Smooth muscle cell (in vitro differentiated cells): ENCODE data around the gene EIF4E1B. TPM values are rescaled to one million over a fixed set of nuclear protein-coding genes. Genes with fewer than 3 reads are reported as not detected.

Experiments
- DNase-seq: peaks from one replicate; lab custom pipeline; 2025; ENCODE audit not compliant: unreplicated experiment; lab: John Stamatoyannopoulos, UW
- H2AFZ ChIP-seq: fragments of 200-600 bp; sonication (generic); 2 replicates; pipeline ENCODE4 v1.6.0; 2016; ENCODE audit warnings: antibody characterized with exemption, low read depth, mild to moderate bottlenecking
- H3F3A ChIP-seq: fragments of 200-600 bp; sonication (generic); 2 replicates; pipeline ENCODE4 v1.6.0; 2017; ENCODE audit warnings: antibody characterized with exemption, low read depth
- H3K27ac ChIP-seq: fragments of 200-600 bp; sonication (generic); 2 replicates; pipeline ENCODE4 v1.5.1; 2016; ENCODE audit warnings: low read depth, mild to moderate bottlenecking
- H3K27me3 ChIP-seq: fragments of 200-600 bp; sonication (generic); 2 replicates; pipeline ENCODE4 v1.6.1; 2016; ENCODE audit warnings: low read depth, mild to moderate bottlenecking
- H3K36me3 ChIP-seq: fragments of 200-600 bp; sonication (generic); 2 replicates; pipeline ENCODE4 v1.5.1; 2016; ENCODE audit warnings: low read depth
- H3K4me1 ChIP-seq: fragments of 200-600 bp; sonication (generic); 2 replicates; pipeline ENCODE4 v1.5.1; 2016; ENCODE audit warnings: low read depth
- H3K4me2 ChIP-seq: fragments of 200-600 bp; sonication (generic); 2 replicates; pipeline ENCODE4 v1.6.0; 2016; ENCODE audit warnings: mild to moderate bottlenecking
- H3K4me3 ChIP-seq: fragments of 200-600 bp; sonication (generic); 2 replicates; pipeline ENCODE4 v1.5.1; 2016; ENCODE audit warnings: mild to moderate bottlenecking
- H3K79me2 ChIP-seq: fragments of 200-600 bp; sonication (generic); 2 replicates; pipeline ENCODE4 v1.6.0; 2016; ENCODE audit warnings: low read depth, mild to moderate bottlenecking
- H3K9ac ChIP-seq: fragments of 200-600 bp; sonication (generic); 2 replicates; pipeline ENCODE4 v1.6.0; 2016; ENCODE audit warnings: low read depth
- H3K9me3 ChIP-seq: fragments of 200-600 bp; sonication (generic); replicated peaks from 2 replicates; pipeline ENCODE4 v1.5.1; 2016; ENCODE audit warnings: low read depth
- H4K20me1 ChIP-seq: fragments of 200-600 bp; sonication (generic); 2 replicates; pipeline ENCODE4 v1.6.0; 2016; ENCODE audit warnings: low read depth
- WGBS: methylation state at CpG from one replicate; pipeline ENCODE4 v1.1.7; 2016; ENCODE audit warnings: low lambda C conversion rate; 5-methylcytosine and 5-hydroxymethylcytosine counted together
- polyA plus RNA-seq: library from polyadenylated mRNA; unstranded; fragments of >200 nt; fragmentation: Nextera tagmentation; extraction: Ambion mirVana; gene quantifications from 2 replicates; pipeline ENCODE4 v1.2.1, GENCODE V29; 2016
- total RNA-seq: library from RNA; depleted of rRNA; stranded (reverse); fragments of >200 nt; gene quantifications from 2 replicates; pipeline ENCODE4 v1.2.3, GENCODE V29; 2014
- TF ChIP-seq, protein P1 (sequence below): fragments of 200-600 bp; sonication (generic); IDR thresholded peaks from 2 replicates; pipeline ENCODE4 v1.5.1; 2017; ENCODE audit warnings: borderline replicate concordance, mild to moderate bottlenecking, antibody characterized with exemption; ENCODE audit not compliant: insufficient read depth, poor library complexity, severe bottlenecking

The EIF4E1B gene
- total and polyA plus RNA-seq, 2 experiments from 2014 or later, result not detected

DNA sequence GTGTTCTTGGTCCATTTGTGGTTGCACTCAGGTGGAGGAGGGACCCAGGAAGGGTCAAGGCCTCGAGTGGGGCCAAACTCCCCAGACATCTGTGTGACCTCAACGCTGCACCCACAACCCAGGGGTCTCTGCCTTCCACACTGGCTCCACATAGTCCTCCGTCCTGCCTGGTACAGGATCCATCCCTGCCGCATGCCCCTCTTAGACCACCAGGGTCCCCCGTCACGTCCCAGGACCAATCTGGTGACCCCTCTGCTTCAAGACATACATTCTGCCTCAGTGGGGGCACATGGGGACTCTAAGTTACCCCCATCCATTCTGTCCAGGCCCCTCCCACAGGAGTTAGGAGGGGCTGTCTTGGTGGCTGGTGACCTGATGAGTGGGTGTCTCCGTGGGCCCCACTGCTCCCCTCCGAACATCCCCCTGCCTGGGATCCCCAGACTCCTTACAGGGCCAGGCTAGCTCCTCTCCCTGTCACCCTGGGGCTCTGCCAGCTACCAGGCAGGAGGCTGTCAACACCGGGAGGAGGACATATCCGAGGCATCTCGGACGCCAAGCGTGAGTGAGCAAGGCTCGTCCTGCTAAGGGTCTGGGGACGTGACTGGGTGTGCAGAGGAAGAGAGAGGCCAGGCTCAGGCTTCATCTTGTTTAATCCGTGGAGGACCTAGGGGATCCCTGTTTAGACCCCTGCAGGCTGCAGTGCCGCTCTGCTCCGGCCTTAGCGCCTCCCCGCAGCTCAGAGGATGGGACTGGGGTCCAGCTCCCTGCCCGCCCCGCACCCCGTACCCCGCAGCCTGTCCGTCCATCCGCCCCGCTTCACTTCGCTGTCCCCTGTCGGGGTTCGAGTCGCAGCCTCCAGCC lies 49.1 kb downstream of the EIF4E1B start:
- no peak overlapping the region for H3K4me3 ChIP-seq
- WGBS, result 74% methylated on average over 20 of the region's 31 CpGs
- H3K4me2 ChIP-seq, result no peak overlapping the region
- no peak overlapping the region for H3K9ac ChIP-seq
- no peak overlapping the region for H2AFZ ChIP-seq
- H3K9me3 ChIP-seq, result no peaks in the 10 kb centered on the region
- H4K20me1 ChIP-seq, result no peaks in the 10 kb centered on the region
- H3K27ac ChIP-seq, result no peak overlapping the region
- H3K79me2 ChIP-seq, result no peaks in the 10 kb centered on the region
- peaks cover 34% of the 10 kb centered on the region for H3K27me3 ChIP-seq
- TF ChIP-seq, protein P1, sequence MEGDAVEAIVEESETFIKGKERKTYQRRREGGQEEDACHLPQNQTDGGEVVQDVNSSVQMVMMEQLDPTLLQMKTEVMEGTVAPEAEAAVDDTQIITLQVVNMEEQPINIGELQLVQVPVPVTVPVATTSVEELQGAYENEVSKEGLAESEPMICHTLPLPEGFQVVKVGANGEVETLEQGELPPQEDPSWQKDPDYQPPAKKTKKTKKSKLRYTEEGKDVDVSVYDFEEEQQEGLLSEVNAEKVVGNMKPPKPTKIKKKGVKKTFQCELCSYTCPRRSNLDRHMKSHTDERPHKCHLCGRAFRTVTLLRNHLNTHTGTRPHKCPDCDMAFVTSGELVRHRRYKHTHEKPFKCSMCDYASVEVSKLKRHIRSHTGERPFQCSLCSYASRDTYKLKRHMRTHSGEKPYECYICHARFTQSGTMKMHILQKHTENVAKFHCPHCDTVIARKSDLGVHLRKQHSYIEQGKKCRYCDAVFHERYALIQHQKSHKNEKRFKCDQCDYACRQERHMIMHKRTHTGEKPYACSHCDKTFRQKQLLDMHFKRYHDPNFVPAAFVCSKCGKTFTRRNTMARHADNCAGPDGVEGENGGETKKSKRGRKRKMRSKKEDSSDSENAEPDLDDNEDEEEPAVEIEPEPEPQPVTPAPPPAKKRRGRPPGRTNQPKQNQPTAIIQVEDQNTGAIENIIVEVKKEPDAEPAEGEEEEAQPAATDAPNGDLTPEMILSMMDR, result no peak
- no peak for DNase-seq
- no peaks in the 10 kb centered on the region for H3K36me3 ChIP-seq
- H3K4me1 ChIP-seq, result no peaks in the 10 kb centered on the region
- H3F3A ChIP-seq, result no peaks in the 10 kb centered on the region

DNA sequence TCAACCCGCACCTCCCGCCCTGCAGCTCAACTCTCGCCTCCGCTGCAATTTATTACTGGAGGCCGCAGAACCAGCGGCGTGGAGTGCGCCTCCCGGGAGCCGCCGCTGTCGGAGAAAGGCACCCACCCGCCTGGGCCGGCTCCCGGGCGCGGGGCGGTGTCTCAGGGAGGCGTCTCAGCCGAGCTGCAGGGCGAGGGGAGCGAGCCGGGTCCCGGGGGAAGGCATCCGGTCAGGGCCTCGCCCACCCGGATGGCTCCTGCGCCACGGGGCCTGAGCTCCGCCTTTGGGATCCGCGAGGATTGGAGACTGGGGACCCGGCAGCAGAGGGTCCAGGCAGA lies 49.7 kb downstream of the EIF4E1B start:
- Histone ChIP-seq H3K9ac (no peak overlapping the region), H3K4me2 (no peak overlapping the region), H4K20me1 (no peaks in the 10 kb centered on the region), H3F3A (no peaks in the 10 kb centered on the region), H3K36me3 (no peaks in the 10 kb centered on the region), H3K27ac (no peak overlapping the region), H3K4me1 (no peaks in the 10 kb centered on the region), H3K9me3 (no peaks in the 10 kb centered on the region), H3K27me3 (peaks cover 34% of the 10 kb centered on the region), H2AFZ (no peak overlapping the region), H3K4me3 (no peak overlapping the region), H3K79me2 (no peaks in the 10 kb centered on the region)
- TF ChIP-seq, protein P1, result no peak
- WGBS, result 40% methylated on average over 32 of the region's 33 CpGs
- no peak for DNase-seq

DNA sequence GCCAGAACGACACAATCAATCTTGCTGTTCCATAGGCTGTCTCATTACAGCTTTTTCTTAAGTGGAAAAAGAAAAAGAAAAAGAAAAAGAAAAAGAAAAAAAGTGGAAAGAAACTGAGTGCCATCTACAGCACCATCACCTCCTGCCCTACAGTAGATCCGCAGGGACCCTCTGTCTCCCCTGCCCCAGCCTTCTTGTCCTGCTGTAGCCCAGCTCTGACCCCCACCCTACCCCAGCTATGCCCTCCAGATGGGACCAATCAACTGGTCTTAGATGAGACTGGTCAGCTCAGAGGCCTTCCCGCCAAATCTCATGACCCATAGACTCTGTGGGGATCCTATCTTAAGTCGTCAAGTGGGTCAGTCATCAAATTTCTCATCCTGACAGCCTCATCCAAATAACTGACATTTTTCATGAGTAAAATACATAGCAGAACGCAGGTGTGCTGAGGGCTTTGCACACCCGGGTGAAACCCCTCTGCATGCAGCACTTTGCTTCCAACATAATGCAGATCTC lies 51.6 kb downstream of the EIF4E1B start:
- no peak overlapping the region for H2AFZ ChIP-seq
- 87% methylated on average over 6 of the region's 6 CpGs for WGBS
- no peak for DNase-seq
- no peak overlapping the region for H3K27ac ChIP-seq
- TF ChIP-seq, protein P1, result no peak
- no peak overlapping the region for H3K4me3 ChIP-seq
- no peaks in the 10 kb centered on the region for H3K4me1 ChIP-seq
- H3F3A ChIP-seq, result no peaks in the 10 kb centered on the region
- no peak overlapping the region for H3K9ac ChIP-seq
- no peaks in the 10 kb centered on the region for H3K36me3 ChIP-seq
- no peaks in the 10 kb centered on the region for H4K20me1 ChIP-seq
- peaks cover 39% of the 10 kb centered on the region for H3K27me3 ChIP-seq
- H3K79me2 ChIP-seq, result no peaks in the 10 kb centered on the region
- H3K9me3 ChIP-seq, result no peaks in the 10 kb centered on the region
- H3K4me2 ChIP-seq, result no peak overlapping the region

DNA sequence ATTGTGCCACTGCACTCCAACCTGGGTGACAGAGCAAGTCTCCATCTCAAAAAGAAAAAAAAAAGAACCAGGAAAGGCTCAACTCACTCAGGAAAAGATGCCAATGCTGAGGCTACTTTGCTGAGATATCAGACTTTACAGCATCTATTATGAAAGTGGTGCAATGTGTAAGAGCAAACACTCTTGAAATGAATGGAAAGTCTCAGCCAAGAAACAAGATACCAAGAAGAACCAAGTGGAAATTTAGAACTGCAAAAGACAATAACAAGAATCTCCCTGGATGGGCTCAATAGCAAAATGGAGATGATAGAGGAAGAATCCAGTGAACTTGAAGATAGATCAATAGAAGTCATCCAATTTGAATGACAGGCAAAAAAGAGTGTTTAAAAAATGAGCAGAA lies 54.5 kb downstream of the EIF4E1B start:
- Histone ChIP-seq H3K4me3 (no peak overlapping the region), H4K20me1 (no peaks in the 10 kb centered on the region), H3K36me3 (no peaks in the 10 kb centered on the region), H3F3A (no peaks in the 10 kb centered on the region), H3K27me3 (peaks cover 34% of the 10 kb centered on the region), H2AFZ (no peak overlapping the region), H3K27ac (no peak overlapping the region), H3K9me3 (no peaks in the 10 kb centered on the region), H3K4me2 (no peak overlapping the region), H3K4me1 (peaks cover 7% of the 10 kb centered on the region), H3K9ac (no peak overlapping the region), H3K79me2 (no peaks in the 10 kb centered on the region)
- no peak for DNase-seq
- TF ChIP-seq, protein P1, result no peak
